Chondrocyte (in vitro differentiated cells): ENCODE measurements around the gene STK32C. TPM values are rescaled to one million over a fixed set of nuclear protein-coding genes. Genes with fewer than 3 reads are reported as not detected.

Experiments used
- DNase-seq: peaks from one replicate; pipeline ENCODE4 v3.0.0; 2021; ENCODE audit warnings: mixed read lengths, low spot score
- H3K27ac Mint-ChIP-seq: one replicate; pipeline ENCODE4 v1.8.0; 2021; ENCODE audit warnings: mild to moderate bottlenecking, moderate library complexity, mixed read lengths; ENCODE audit not compliant: unreplicated experiment
- H3K27me3 Mint-ChIP-seq: 2 replicates; pipeline ENCODE4 v1.8.0; 2021; ENCODE audit warnings: low read depth, mixed read lengths
- H3K36me3 Mint-ChIP-seq: 2 replicates; pipeline ENCODE4 v1.8.0; 2021; ENCODE audit warnings: low read depth, mixed read lengths
- H3K4me1 Mint-ChIP-seq: 2 replicates; pipeline ENCODE4 v1.8.0; 2021; ENCODE audit warnings: low read depth, mild to moderate bottlenecking, mixed read lengths
- H3K4me3 Mint-ChIP-seq: one replicate; pipeline ENCODE4 v1.8.0; 2021; ENCODE audit warnings: mild to moderate bottlenecking, moderate library complexity, mixed read lengths; ENCODE audit not compliant: unreplicated experiment
- H3K9me3 Mint-ChIP-seq: 2 replicates; pipeline ENCODE4 v1.8.0; 2021; ENCODE audit warnings: low read depth, mixed read lengths
- CTCF ChIP-seq: fragments of 200-600 bp; sonication (generic); IDR thresholded peaks from 2 replicates; pipeline ENCODE4 v1.5.0; 2021; ENCODE audit warnings: antibody characterized with exemption, mild to moderate bottlenecking, moderate library complexity
- total RNA-seq: library from RNA; stranded (reverse); gene quantifications from 3 replicates; pipeline ENCODE4 v1.2.1, GENCODE V29; 2021

Gene STK32C
- total RNA-seq, 1 donor from 2014 or later: 17.9 TPM

- Mint-ChIP-seq H3K4me3 (no peak overlapping the region), H3K27me3 (no peaks in the 10 kb centered on the region), H3K4me1 (peaks cover 9% of the 10 kb centered on the region), H3K27ac (peak overlapping the region; percentile 49), H3K36me3 (peaks cover 3% of the 10 kb centered on the region), H3K9me3 (peaks cover 2% of the 10 kb centered on the region)
- no peak for DNase-seq
- TF ChIP-seq CTCF: no peak
Observed at GRCh38 chr10:132208462-132209050, 99.2 kb downstream of the STK32C start.

- no peak for TF ChIP-seq CTCF
- H3K27ac Mint-ChIP-seq: no peak overlapping the region
- no peak for DNase-seq
- H3K4me1 Mint-ChIP-seq: peaks cover 9% of the 10 kb centered on the region
- no peaks in the 10 kb centered on the region for H3K27me3 Mint-ChIP-seq
- H3K9me3 Mint-ChIP-seq: no peaks in the 10 kb centered on the region
- H3K36me3 Mint-ChIP-seq: no peaks in the 10 kb centered on the region
- H3K4me3 Mint-ChIP-seq: no peak overlapping the region
Observed at GRCh38 chr10:132207536-132208461, 100.0 kb downstream of the STK32C start.

- H3K27me3 Mint-ChIP-seq: no peaks in the 10 kb centered on the region
- no peaks in the 10 kb centered on the region for H3K9me3 Mint-ChIP-seq
- H3K4me1 Mint-ChIP-seq: peaks cover 9% of the 10 kb centered on the region
- no peak for DNase-seq
- H3K27ac Mint-ChIP-seq: no peak overlapping the region
- TF ChIP-seq CTCF: no peak
- H3K4me3 Mint-ChIP-seq: no peak overlapping the region
- H3K36me3 Mint-ChIP-seq: no peaks in the 10 kb centered on the region
Observed at GRCh38 chr10:132206806-132207535, 100.8 kb downstream of the STK32C start.

- no peak for TF ChIP-seq CTCF
- Mint-ChIP-seq H3K4me3 (no peak overlapping the region), H3K27me3 (no peaks in the 10 kb centered on the region), H3K4me1 (peaks cover 9% of the 10 kb centered on the region), H3K36me3 (no peaks in the 10 kb centered on the region), H3K27ac (no peak overlapping the region), H3K9me3 (no peaks in the 10 kb centered on the region)
- no peak for DNase-seq
Observed at GRCh38 chr10:132206377-132206745, 101.4 kb downstream of the STK32C start.
